H7 (cell line): ENCODE data around the gene GPS1. TPM values are rescaled to one million over a fixed set of nuclear protein-coding genes. Genes with fewer than 3 reads are reported as not detected.

Experiments
- DNase-seq: peaks from one replicate; pipeline ENCODE4 v3.0.0; 2012
- H3K27me3 ChIP-seq: 2 replicates; pipeline ENCODE4 v1.6.0; 2011; ENCODE audit warnings: mild to moderate bottlenecking, low read length; ENCODE audit not compliant: control insufficient read depth, insufficient read depth
- H3K36me3 ChIP-seq: replicated peaks from 2 replicates; pipeline ENCODE4 v1.5.1; 2011; ENCODE audit warnings: low read length; ENCODE audit not compliant: control insufficient read depth, insufficient read depth
- H3K4me3 ChIP-seq: 2 replicates; pipeline ENCODE4 v1.5.1; 2011; ENCODE audit warnings: low read depth, mild to moderate bottlenecking, control low read depth, low read length, moderate library complexity; ENCODE audit not compliant: insufficient read depth
- total RNA-seq: library from RNA; depleted of rRNA; stranded (reverse); fragments of >200 nt; shearing (Covaris generic); gene quantifications from 2 replicates; pipeline ENCODE4 v1.2.3, GENCODE V29; 2014

The GPS1 gene
- total RNA-seq, 1 experiment from 2014 or later = 248 TPM

DNA sequence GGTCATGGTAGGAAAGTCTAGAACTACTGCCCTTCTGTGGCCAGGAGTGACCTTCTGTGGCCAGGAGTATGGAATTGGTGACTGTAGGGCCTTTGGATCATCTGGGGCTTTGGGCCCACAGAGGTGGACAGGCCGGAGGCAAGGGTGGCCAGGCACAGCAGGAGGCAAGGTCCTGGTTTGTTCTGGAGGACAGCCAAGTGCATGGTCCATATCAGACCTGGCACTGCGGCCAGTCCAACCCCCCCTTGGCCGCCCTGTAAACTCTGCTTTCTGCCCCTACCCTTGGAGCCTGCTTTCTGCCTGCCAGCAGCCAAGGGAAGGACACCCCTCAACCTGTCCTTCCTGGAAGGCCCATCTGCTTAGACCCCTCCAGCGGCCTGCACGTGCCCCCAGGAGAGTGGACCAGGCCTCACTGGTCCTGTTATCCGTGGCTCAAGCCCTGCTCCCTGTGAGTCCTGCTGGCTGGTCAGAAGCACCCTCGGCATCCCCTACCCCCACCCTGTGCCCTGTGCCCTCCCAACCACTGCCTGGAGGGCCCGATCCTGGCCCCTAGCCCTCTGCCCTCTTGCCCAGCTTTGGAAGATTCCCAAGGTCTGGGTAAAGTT is 11.9 kb upstream of the GPS1 start:
- no peaks in the 10 kb centered on the region for H3K36me3 ChIP-seq
- H3K27me3 ChIP-seq = no peaks in the 10 kb centered on the region; the same call in 1 of the 2 replicates
- no peak for DNase-seq
- no peak overlapping the region for H3K4me3 ChIP-seq

DNA sequence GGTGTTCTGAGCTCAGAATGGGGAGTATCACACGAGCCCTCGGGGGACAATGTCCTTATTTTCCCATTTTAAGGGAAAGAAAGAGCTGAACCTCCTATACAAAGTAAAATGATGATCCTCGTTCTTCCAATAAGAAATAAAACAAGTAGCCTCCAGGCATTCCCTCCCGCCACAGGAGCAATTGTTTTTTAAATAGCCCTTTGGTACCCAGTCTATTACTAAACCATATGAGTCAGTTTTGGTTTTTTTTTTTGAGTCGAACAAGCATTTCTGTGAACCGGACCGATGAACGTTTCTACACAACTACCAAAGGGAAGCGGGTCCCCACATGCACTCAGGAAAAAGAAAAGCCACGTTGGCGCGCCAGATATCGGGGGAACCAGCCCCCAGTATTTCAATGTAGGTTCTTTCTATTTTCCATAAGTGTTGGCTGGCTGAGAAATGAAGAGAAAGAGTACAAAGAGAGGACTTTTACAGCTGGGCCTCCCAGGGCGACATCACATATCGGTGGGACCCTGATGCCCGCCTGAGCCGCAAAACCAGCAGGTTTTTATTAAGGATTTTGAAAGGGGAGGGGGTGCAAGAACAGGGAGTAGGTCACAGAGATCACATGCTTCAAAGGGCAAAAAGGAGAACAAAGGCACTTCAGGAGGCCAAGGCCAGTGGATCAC is 10.4 kb upstream of the GPS1 start:
- no peaks in the 10 kb centered on the region for H3K36me3 ChIP-seq
- DNase-seq = no peak
- H3K4me3 ChIP-seq = no peak overlapping the region
- H3K27me3 ChIP-seq = no peaks in the 10 kb centered on the region; the same call in 1 of the 2 replicates

DNA sequence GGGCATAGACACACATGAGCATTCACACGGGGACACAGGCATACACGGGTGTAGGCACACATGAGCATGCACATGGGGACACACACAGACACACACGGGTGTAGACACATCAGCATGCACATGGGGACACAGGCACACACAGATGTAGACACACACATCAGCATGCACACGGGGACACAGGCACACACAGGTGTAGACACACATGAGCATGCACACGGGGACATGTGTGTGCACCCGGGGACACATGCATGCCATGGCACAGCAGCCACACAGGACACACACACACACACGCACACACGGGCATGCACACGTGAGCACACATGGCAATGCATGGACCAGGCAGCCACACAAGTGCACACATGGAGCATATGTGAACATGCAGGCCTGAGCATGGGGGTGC is 9.0 kb upstream of the GPS1 start:
- H3K27me3 ChIP-seq = no peaks in the 10 kb centered on the region
- H3K36me3 ChIP-seq = no peaks in the 10 kb centered on the region
- H3K4me3 ChIP-seq = no peak overlapping the region
- DNase-seq = no peak

DNA sequence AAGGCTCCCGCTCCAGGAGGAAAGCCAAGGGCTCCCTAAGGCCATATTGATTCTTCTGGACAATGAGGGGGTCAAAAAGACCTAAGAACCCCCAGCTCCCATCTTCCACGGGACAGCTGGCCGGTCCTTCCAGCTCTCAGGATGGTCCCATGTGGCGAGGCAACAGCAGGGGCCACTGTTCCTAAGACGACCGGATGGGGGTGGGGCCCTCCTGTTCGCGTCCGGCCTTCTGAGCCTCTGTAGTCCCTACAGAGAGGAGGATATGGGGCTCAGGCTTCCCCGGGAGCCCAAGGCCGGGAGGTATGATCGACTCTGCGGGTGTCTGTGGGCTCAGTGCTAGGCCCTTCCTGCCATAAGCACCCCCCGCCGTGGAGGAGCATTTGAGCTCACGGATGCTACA is 8.2 kb upstream of the GPS1 start:
- peak; percentile 83 for DNase-seq
- Histone ChIP-seq H3K4me3 (no peak overlapping the region), H3K27me3 (no peaks in the 10 kb centered on the region), H3K36me3 (no peaks in the 10 kb centered on the region)

DNA sequence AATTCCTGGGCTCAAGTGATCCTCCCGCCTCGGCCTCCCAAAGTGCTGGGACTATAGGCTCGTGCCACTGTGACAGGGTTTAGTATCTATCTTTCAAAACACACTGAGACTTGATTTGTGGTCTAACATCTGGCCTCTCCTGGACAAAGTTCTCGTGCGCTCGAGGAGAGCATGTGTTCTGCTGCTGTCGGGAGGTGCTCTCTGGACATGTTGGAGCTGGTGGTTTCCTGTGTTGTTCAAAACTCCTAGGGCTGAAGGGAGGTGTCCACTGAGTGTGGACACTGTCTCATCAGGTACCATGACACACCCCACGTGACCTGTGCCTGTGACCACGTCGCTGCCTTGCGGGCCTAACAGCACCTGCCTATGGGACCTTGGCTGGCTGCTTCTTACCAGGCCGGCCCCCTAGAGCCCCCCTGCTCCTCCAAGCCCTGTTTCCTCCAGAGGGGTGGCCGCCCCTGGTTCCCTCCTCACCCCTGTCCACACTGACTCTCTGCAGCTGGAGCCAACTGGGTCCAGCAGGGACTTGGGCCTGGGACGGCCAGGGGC is 5.7 kb upstream of the GPS1 start:
- Histone ChIP-seq H3K4me3 (no peak overlapping the region), H3K27me3 (no peaks in the 10 kb centered on the region), H3K36me3 (peaks cover 2% of the 10 kb centered on the region; the same call in 1 of the 2 replicates)
- DNase-seq = no peak

DNA sequence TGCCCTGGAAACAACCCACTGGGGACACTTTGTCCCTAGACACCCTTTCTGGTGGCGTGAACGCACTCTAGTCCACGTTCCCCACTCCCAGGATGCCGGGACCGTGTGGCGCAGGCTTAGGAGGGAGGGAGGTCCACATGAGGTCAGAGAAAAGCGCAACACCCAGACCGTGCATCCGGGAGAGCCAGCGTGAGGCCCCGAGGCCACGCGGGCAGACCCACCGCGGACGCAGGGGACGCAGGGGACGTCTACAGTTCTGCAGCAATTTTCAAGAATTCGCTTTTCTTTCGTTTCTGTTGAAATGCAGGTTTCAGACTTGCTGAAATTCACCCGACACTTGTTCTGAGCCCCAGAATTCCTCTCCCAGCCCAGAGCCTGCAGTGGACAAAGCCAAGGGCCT is 4.8 kb upstream of the GPS1 start:
- Histone ChIP-seq H3K36me3 (peaks cover 2% of the 10 kb centered on the region; the same call in 1 of the 2 replicates), H3K4me3 (no peak overlapping the region), H3K27me3 (no peaks in the 10 kb centered on the region)
- DNase-seq = no peak

DNA sequence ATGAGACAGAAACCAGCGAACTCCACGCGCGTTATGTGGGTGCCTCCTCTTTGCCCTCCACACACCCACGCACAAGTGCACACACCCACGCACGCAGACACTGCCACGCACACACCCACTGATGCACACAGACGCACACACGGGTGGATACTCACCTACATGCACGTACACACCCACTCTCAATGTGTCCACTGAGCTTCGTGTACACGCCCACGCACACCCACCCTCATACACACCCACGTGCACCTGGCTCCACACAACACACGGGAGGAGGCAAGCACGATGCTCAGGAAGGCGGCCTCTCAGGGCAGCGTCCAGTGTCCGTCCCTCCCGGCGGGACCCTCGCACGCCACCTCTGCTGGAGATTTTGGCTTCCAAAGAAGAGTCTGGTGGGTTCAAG is 4.3 kb upstream of the GPS1 start:
- Histone ChIP-seq H3K4me3 (no peak overlapping the region), H3K36me3 (peaks cover 2% of the 10 kb centered on the region; the same call in 1 of the 2 replicates), H3K27me3 (no peaks in the 10 kb centered on the region)
- no peak for DNase-seq

DNA sequence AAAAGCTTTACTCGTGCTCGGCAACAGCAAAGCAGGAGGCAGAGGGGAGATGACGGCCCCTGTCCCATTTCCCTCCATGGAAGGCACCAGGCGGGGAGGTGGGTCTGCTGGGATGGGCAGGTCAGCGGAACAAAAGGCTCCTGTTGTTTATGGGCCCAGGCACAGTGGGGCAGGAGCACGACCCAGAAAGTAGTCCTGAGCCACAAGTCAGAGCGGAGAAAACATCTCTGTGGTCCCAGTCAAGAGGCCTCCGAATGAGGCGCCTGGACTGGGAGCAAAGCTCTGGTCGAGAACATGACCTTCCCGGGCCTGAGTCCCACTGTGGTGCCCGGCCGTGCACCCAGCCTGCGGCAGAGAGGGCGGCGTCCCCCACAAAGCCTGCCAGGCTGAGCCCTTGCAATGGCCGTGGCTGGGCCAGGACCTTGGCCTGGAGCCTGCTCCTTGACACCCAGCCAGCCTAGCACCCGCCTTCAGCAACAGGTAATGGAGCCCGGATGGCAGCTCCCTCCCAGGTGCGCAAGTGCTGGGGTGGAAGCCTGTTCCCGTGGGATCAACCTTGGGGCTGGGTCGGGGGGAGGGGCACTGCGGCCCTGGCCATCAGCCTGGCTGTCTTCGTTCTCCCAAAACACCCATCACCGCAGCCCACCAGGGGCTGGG is 3.7 kb upstream of the GPS1 start:
- Histone ChIP-seq H3K4me3 (no peak overlapping the region), H3K36me3 (peaks cover 2% of the 10 kb centered on the region; the same call in 1 of the 2 replicates), H3K27me3 (no peaks in the 10 kb centered on the region)
- DNase-seq = no peak

DNA sequence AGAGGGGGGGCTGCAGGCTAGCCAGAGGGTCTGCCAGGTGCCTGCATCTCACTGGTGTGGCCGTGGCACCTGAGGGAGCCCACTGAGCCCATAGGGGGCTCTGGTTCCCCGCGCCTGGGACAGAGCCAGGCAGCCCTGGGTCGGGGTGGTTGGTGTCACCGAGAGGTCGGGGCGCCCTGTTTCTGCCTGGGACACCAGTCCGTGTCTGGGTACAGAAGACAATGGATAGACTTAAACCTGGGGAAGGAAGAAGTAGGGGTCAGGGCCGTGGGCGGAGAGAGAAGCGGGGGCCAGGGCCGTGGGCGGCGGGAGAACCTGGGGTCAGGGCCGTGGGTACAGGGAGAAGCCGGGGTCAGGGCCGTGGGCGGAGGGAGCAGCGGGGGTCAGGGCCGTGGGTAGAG is 3.1 kb upstream of the GPS1 start:
- Histone ChIP-seq H3K36me3 (peaks cover 2% of the 10 kb centered on the region; the same call in 1 of the 2 replicates), H3K4me3 (no peak overlapping the region), H3K27me3 (no peaks in the 10 kb centered on the region)
- DNase-seq = no peak

DNA sequence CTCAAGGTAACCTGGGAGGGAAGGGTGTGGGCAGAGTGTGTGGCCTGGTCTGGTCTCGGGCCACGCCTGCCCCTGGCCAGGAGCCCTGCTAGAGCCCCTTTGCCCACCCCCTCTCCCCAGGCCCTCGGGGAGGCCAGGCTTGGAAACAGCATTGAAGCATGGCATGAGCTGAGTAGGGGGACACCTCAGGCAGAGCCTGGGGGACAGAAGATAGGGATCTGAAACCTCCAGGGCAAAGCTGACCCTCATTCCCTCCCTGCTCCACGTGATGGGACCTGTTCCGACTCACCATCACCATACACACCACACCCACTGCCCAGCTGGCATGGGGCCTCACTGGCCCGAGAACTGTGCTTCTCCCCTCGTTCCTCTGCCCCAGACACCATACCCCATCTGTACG is 2.6 kb upstream of the GPS1 start:
- no peak for DNase-seq
- Histone ChIP-seq H3K4me3 (no peak overlapping the region), H3K36me3 (peaks cover 5% of the 10 kb centered on the region), H3K27me3 (no peaks in the 10 kb centered on the region)

DNA sequence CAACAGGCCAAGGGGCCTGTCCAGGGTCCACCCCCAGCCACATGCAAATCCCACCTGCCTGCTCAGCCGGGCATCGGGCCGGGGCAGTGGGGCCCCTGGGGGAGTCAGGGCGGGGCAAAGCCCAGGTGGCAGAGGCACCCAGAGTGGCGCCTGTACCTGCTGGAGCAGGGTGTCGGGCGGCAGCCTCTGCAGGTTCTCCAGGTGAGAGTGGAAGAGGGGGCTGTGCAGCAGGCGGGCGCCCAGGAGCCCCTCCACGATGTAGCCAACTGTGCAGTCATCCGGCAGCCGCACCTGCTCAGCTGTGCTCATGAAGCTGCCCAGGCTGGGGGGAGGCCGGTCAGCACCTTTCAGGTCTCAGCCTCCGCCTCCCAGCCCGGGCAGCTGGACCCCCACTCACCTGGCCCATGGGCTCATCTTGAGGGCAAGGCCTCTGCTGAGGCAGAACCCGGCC is 2.2 kb upstream of the GPS1 start:
- Histone ChIP-seq H3K4me3 (no peak overlapping the region), H3K27me3 (no peaks in the 10 kb centered on the region), H3K36me3 (peaks cover 5% of the 10 kb centered on the region)
- no peak for DNase-seq

DNA sequence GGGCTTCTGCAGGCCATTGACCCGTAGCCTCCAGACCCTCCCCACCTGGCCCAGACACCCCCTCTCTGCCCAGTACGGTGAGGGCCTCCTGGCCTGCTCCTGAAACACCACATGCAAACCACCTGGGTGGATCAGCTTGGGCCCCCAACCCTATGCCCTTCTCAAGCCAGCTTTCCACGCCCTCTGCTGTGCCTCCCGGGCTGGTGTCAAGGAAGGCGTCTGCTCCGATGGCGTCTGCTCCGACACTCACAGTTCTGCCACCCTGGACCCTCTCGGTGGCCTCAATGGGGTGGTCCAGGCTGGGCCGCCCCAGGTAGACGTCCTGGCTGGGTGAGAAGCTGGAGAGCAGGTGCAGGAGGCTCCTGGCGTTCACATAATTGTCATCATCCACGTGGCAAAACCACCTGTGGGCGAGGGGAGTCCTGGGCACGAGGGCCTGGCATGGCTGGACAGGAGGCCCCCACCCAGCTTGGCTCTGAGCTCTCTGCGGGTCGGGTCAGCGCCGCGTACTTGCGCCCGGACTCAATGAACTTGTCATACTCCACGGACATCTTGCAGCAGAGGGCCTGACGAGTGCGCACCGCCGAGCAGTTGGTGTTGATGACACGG is 1.4 kb upstream of the GPS1 start:
- no peak for DNase-seq
- Histone ChIP-seq H3K36me3 (peaks cover 10% of the 10 kb centered on the region), H3K27me3 (no peaks in the 10 kb centered on the region), H3K4me3 (no peak overlapping the region)

DNA sequence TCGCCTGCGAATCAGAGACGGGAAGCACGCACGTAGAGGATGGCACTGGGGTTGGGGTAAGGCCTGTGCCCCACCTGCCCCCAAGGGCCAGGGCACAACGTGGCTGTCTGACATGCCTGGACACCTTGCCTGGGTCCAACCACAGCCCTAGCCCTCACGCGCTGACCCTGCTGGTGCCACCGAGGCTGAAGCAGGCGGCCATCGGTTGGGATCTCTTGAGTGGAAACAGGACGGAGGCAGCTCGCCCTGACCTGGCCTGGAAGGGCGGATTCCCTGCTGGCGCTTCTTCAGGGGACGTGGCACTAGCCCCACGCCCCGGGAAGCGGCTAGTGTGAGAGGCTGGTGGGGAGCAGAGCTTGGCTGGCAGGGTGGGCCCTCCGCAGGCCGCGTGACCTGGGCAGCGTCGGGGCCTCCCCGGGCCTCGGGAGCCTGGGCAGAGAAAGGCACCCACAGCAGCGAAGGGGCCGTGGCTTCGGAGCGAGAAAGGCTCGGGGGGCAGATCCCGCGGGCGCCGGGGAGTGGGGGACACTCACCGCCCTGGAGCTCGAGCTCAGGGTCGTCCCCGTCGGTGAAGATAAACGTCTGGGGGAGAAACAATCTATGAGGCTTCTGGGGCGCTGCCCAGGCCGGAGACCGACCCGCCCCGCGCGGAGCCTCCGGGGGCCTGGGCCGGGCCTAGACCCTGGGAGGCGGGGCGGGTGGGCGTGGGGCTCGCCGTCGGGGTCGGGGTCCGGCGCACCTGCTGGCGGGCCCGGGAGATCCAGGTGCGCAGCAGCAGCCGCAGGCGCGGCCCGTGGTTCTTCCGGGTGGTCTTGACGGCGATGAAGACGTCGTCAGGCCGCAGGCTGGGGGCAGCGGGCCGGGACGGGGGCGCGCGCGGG is 697 bp upstream of the GPS1 start:
- H3K36me3 ChIP-seq = peaks cover 15% of the 10 kb centered on the region
- H3K4me3 ChIP-seq = peak overlapping the region; percentile 83
- no peaks in the 10 kb centered on the region for H3K27me3 ChIP-seq
- DNase-seq = peak; percentile 93

DNA sequence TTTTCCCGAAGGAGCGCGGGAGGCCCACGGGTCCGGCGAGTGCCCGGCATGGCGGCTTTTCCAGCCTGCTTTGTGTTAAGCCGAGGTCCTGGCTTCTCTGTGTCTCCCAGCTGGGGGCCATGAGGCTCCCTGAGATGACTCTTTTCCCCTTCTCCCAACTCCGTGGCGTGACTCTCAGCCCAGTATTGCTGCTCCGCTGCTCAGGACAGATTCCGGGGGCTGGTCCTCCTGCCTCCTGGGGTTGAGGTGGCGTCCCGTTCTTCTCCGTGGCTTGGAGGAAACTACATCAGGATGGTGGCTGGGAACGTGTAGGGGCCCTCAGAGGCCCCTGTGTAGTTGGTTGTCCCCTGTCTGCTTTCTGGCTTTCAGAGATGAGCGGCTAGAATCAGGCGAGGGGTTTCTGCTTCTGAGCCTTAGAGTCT is 951 bp downstream of the GPS1 start:
- peaks cover 19% of the 10 kb centered on the region for H3K36me3 ChIP-seq
- no peaks in the 10 kb centered on the region for H3K27me3 ChIP-seq
- DNase-seq = no peak
- H3K4me3 ChIP-seq = peak overlapping the region; percentile 83
